Thyroid gland (tissue), 4 donors: Measurements from ENCODE around the gene SSTR4.

Experiments used
- CTCF ChIP-seq, 6 experiments: fragments of 200-600 bp in 3 of 6; fragments of 450-650 bp in 3 of 6; sonication (generic) in 3 of 6; IDR thresholded peaks; one replicate each; pipeline ENCODE4 v1.5.1; 2016 to 2019; ENCODE audit warnings: antibody characterized with exemption in 6 of 6, mild to moderate bottlenecking in 2 of 6, inconsistent platforms in 1 of 6, moderate library complexity in 1 of 6
- POLR2A ChIP-seq, 2 donors: fragments of 450-650 bp; IDR thresholded peaks; one replicate each; pipeline ENCODE4 v1.6.1; 2017; ENCODE audit warnings: antibody characterized with exemption in 2 of 2, mild to moderate bottlenecking in 2 of 2, moderate library complexity in 1 of 2

- TF ChIP-seq CTCF (IDR thresholded peaks at IDR 0.05), result no peak
- no peak for TF ChIP-seq POLR2A (IDR thresholded peaks at IDR 0.05)
These were observed 48.6 kb downstream of the SSTR4 start for GRCh38 chr20:23083553-23084220.
